Measurements from ENCODE around the gene FBXO48.

Gene FBXO48

GRCh38 chr2:68435615-68436014 is 31.5 kb downstream of the FBXO48 start:
- peak overlapping the region; percentile 76 to 91 for H3K27ac ChIP-seq
- TF ChIP-seq, protein P1, sequence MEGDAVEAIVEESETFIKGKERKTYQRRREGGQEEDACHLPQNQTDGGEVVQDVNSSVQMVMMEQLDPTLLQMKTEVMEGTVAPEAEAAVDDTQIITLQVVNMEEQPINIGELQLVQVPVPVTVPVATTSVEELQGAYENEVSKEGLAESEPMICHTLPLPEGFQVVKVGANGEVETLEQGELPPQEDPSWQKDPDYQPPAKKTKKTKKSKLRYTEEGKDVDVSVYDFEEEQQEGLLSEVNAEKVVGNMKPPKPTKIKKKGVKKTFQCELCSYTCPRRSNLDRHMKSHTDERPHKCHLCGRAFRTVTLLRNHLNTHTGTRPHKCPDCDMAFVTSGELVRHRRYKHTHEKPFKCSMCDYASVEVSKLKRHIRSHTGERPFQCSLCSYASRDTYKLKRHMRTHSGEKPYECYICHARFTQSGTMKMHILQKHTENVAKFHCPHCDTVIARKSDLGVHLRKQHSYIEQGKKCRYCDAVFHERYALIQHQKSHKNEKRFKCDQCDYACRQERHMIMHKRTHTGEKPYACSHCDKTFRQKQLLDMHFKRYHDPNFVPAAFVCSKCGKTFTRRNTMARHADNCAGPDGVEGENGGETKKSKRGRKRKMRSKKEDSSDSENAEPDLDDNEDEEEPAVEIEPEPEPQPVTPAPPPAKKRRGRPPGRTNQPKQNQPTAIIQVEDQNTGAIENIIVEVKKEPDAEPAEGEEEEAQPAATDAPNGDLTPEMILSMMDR (IDR thresholded peaks at IDR 0.05), result no peak
- H3K4me3 ChIP-seq, result no peak overlapping the region
- DNase-seq (ENCODE audit: low spot score), result no peak

- DNase-seq (ENCODE audit: low spot score), result no peak
- Histone ChIP-seq H3K27ac (peak overlapping the region; percentile 76 to 91), H3K4me3 (no peak overlapping the region)
- TF ChIP-seq, protein P1 (IDR thresholded peaks at IDR 0.05), result no peak
These were observed 32.1 kb downstream of the FBXO48 start for GRCh38 chr2:68434981-68435380.

DNA sequence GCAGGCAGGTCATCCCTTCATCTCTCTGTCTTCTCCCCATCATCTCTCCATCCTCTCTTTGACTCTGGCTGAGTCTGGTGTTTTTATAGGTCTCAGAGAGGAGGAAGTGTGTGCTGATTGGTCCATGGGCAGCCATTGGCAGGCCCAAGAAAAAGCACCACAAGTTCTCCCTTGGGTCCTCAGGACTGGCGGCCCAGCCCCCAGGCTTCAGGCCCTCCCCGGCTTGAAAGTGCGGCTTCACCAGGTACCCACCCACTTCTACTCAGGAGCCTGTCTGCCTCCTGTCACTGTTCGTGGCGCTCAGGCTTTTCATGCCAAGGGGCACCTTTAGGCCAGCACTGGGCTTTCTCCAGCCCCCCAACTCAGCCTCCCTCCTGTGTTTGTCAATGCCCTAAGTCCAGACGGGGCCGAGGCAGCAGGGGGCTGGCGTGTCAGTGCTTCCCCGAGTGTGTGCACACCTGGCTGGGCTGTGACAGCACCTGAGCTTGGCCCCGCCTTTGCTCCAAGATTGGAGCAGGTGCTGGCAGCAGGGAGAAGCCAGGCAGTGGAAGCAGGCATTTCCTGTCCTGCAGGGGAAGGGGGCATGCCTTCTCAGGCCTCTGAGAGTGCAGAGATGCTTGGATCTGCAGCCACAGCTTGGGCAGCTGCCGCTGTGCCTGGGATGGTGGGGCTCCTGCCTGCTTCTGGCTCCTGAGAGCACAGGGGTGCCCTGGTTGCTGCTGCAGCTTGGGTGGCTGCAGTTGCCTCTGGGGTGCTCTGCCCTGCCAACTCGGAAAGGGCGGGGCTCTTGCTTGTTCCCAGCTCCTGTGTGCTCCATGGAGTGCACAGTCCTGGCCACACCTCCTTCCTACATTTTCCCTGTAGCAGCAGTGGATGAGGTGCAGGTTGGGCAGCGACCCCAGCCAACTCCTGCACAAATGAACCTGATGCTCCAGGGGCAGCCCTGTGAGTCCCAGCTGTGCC is 34.1 kb downstream of the FBXO48 start:
- TF ChIP-seq, protein P1 (IDR thresholded peaks at IDR 0.05), result no peak
- no peak for DNase-seq (ENCODE audit: low spot score)
- Histone ChIP-seq H3K27ac (no peak overlapping the region), H3K4me3 (no peak overlapping the region)

DNA sequence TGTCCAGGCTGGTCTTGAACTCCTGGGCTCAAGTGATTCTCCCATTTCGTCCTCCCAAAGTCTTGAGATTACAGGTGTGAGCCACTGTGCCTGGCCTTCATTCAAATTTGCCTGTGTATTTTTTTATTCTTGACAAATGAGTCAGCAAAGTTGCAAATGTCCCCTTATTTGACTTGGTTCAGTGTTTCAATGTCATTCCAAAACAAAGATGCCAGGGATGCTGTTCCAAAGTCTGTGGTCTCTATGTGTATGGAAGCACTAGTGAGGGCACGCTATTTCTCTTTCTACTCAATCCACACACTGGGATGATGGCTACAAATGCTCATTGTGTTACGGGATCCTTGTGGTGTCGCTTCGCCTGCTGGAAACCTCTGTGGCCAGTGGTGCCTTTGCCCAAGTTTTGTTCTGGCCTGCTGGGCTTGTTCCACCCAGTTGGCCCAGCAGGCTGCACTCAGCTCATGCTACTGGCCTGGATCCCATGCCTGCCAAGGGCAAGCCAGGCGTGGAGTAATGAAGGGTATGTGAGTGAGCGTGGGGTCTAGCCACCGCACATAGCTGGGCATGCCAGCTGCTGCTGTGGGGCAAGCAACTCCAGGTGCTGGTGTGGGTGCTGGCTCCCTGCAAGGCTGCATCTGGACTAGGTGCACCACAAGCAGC is 35.6 kb downstream of the FBXO48 start:
- TF ChIP-seq, protein P1 (IDR thresholded peaks at IDR 0.05), result no peak
- no peak for DNase-seq (ENCODE audit: low spot score)
- Histone ChIP-seq H3K4me3 (no peak overlapping the region), H3K27ac (no peak overlapping the region)

DNA sequence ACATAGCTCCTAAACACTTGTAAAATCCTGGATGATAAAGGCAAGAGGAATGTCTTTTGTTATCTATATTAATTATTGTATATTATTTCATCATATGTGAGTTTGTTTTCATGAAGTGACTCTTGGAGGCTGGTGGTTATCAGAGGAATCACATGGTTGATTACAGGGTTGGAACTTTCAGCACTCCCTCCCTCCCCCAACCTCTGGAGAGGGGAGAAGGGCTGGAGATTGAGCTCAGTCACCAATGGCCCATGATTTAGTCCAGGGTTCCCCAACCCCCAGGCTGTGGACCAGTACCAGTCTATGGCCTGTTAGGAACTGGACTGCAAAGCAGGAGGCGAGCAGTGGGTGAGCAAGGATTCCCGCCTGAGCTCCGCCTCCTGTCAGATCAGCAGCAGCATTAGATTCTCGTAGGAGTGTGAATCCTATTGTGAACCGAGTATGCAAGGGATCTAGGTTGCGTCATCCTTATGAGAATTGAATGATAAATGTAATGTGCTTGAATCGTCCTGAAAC is 37.7 kb downstream of the FBXO48 start:
- TF ChIP-seq, protein P1 (IDR thresholded peaks at IDR 0.05), result no peak
- H3K27ac ChIP-seq, result no peak overlapping the region
- no peak overlapping the region for H3K4me3 ChIP-seq
- no peak for DNase-seq (ENCODE audit: low spot score)

DNA sequence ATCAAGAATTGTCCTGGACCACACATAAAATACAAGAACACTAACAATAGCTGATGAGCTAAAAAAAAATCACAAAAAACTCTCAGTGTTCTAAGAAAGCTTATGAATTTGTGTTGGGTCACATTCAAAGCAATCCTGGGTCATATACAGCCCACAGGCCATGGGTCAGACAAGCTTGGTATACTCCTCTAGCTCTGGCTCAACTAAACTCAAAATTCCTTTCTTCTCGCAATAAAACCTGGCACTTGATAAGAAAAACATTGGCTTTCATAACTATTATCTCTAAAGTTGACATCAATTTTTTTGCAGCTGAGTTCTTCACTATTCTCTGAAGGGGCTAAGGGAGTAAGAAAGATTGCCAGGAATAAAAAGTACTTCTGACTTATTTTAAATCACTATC is 38.3 kb downstream of the FBXO48 start:
- TF ChIP-seq, protein P1 (IDR thresholded peaks at IDR 0.05), result no peak
- no peak for DNase-seq (ENCODE audit: low spot score)
- Histone ChIP-seq H3K4me3 (no peak overlapping the region), H3K27ac (no peak overlapping the region)

Measured in coronary artery (tissue), 2 donors.